T47D (cell line): ENCODE results near the gene MORN4.
"Not testable (repeated sequence)": the region's sequence is repeated elsewhere in the genome, so short reads cannot be mapped to it uniquely, and the experiment has no call there.

Experiments
- DNase-seq, 2 experiments: peaks; one replicate each; pipeline versions ENCODE4 v3.0.0 to v3.0.0-alpha.2; 2011 to 2012; ENCODE audit warnings: low read depth in 1 of 2, low spot score in 1 of 2
- JUND ChIP-seq: IDR thresholded peaks from 2 replicates; pipeline ENCODE4 v1.6.1; 2012; ENCODE audit warnings: low read depth
- in situ Hi-C: cut with HindIII; loops from 2 replicates; pipeline ENCODE4 v1.10.0; 2016; ENCODE audit warnings: low sequenced_read_pairs, low pct_unique_long_range_greater_than_20kb

MORN4 gene

GRCh38 chr10:97584798-97585438 is 48.4 kb downstream of the MORN4 start:
- in situ Hi-C loops = no loop called here
- DNase-seq = no peak
- no peak for TF ChIP-seq JUND

GRCh38 chr10:97584060-97584797 is 49.1 kb downstream of the MORN4 start, which contains the start of gene HOGA1:
Gene HOGA1, plus strand, starts transcription at chr10:97584389. Its CDS starts 315 bp downstream, at chr10:97584704.
- TF ChIP-seq JUND = no peak
- in situ Hi-C loops = no loop called here
- DNase-seq = peak; percentile 79 to 95

- in situ Hi-C loops = no loop called here
- no peak for TF ChIP-seq JUND
- no peak for DNase-seq
Measured at GRCh38 chr10:97583476-97583875, 49.8 kb downstream of the MORN4 start.

- in situ Hi-C loops = no loop called here
- no peak for DNase-seq
- TF ChIP-seq JUND = no peak
Measured at GRCh38 chr10:97582169-97582568, 51.1 kb downstream of the MORN4 start.

GRCh38 chr10:97580421-97581367 is 52.6 kb downstream of the MORN4 start:
- no peak for DNase-seq
- in situ Hi-C loops = no loop called here
- no peak for TF ChIP-seq JUND

GRCh38 chr10:97578171-97578844 is 55.0 kb downstream of the MORN4 start:
- no peak for TF ChIP-seq JUND
- no peak for DNase-seq
- in situ Hi-C loops = no loop called here

GRCh38 chr10:97577701-97578100 is 55.6 kb downstream of the MORN4 start:
- in situ Hi-C loops = no loop called here
- no peak for TF ChIP-seq JUND
- no peak for DNase-seq

GRCh38 chr10:97576487-97576886 is 56.8 kb downstream of the MORN4 start:
- in situ Hi-C loops, DNase-seq: not testable (repeated sequence)

GRCh38 chr10:97575127-97575668 is 58.1 kb downstream of the MORN4 start:
- no peak for TF ChIP-seq JUND
- in situ Hi-C loops = no loop called here
- no peak for DNase-seq

- TF ChIP-seq JUND = peak; percentile 99
- DNase-seq = peak; percentile 97 to 99
- in situ Hi-C loops = no loop called here
Measured at GRCh38 chr10:97574374-97575126, 58.8 kb downstream of the MORN4 start.

- no peak for DNase-seq
- in situ Hi-C loops = no loop called here
- no peak for TF ChIP-seq JUND
Measured at GRCh38 chr10:97573672-97574071, 59.6 kb downstream of the MORN4 start.
